Liver (tissue), 9 donors: Measurements from ENCODE around the gene SLC39A1. TPM values are rescaled to one million over a fixed set of nuclear protein-coding genes. Genes with fewer than 3 reads are reported as not detected.

Source experiments
- DNase-seq: peaks from one replicate; pipeline ENCODE4 v3.0.0-alpha.2; 2017; ENCODE audit warnings: low spot score
- H3K27ac ChIP-seq, 2 donors: one replicate each; pipeline ENCODE4 v1.7.0; 2013; ENCODE audit warnings: inconsistent platforms in 2 of 2, low read length in 2 of 2, control low read depth in 1 of 2, low read depth in 1 of 2, mild to moderate bottlenecking in 1 of 2
- H3K27me3 ChIP-seq, 4 donors: one replicate each; pipeline versions ENCODE4 v1.6.1 to v1.7.0; 2013; ENCODE audit warnings: low read length in 3 of 4, inconsistent platforms in 1 of 4, mild to moderate bottlenecking in 1 of 4, moderate library complexity in 1 of 4; ENCODE audit not compliant: control insufficient read depth in 4 of 4, insufficient read depth in 4 of 4
- H3K36me3 ChIP-seq, 4 donors: one replicate each; pipeline versions ENCODE4 v1.6.1 to v1.7.0; 2013; ENCODE audit warnings: low read length in 3 of 4, mild to moderate bottlenecking in 3 of 4, low read depth in 1 of 4, moderate library complexity in 1 of 4; ENCODE audit not compliant: control insufficient read depth in 4 of 4, insufficient read depth in 3 of 4
- H3K4me1 ChIP-seq, 4 donors: one replicate each; pipeline versions ENCODE4 v1.6.1 to v1.7.0; 2013; ENCODE audit warnings: low read length in 3 of 4, mild to moderate bottlenecking in 3 of 4, moderate library complexity in 1 of 4; ENCODE audit not compliant: control insufficient read depth in 4 of 4, insufficient read depth in 4 of 4
- H3K4me3 ChIP-seq, 3 donors: one replicate each; pipeline versions ENCODE4 v1.6.1 to v1.7.0; 2013; ENCODE audit warnings: low read length in 3 of 3, control low read depth in 1 of 3, low read depth in 1 of 3, mild to moderate bottlenecking in 1 of 3
- H3K9ac ChIP-seq, 2 donors: one replicate each; pipeline ENCODE4 v1.7.0; 2013; ENCODE audit warnings: low read length in 2 of 2, mild to moderate bottlenecking in 2 of 2, moderate library complexity in 2 of 2, control low read depth in 1 of 2, low read depth in 1 of 2
- H3K9me3 ChIP-seq, 4 donors: one replicate each; pipeline versions ENCODE4 v1.6.1 to v1.7.0; 2013; ENCODE audit warnings: low read length in 3 of 4; ENCODE audit not compliant: control insufficient read depth in 4 of 4
- ATF3 ChIP-seq: IDR thresholded peaks from 2 replicates; pipeline ENCODE4 v1.6.1; 2016; ENCODE audit warnings: antibody characterized with exemption
- FOXA1 ChIP-seq: IDR thresholded peaks from 2 replicates; pipeline ENCODE4 v1.6.1; 2016; ENCODE audit warnings: antibody characterized with exemption
- FOXA2 ChIP-seq: IDR thresholded peaks from 2 replicates; pipeline ENCODE4 v1.6.1; 2016; ENCODE audit warnings: antibody characterized with exemption
- GABPA ChIP-seq, 2 donors: IDR thresholded peaks in 1 of 2; conservative IDR thresholded peaks in 1 of 2; 2 replicates each; pipeline ENCODE4 v1.6.1; 2016; ENCODE audit warnings: antibody characterized with exemption in 2 of 2, mild to moderate bottlenecking in 1 of 2, moderate library complexity in 1 of 2
- JUND ChIP-seq, 2 donors: IDR thresholded peaks; 2 replicates each; pipeline ENCODE4 v1.6.1; 2016; ENCODE audit warnings: antibody characterized with exemption in 2 of 2
- MAX ChIP-seq: IDR thresholded peaks from 2 replicates; pipeline ENCODE4 v1.6.1; 2016; ENCODE audit warnings: antibody characterized with exemption
- NR2F2 ChIP-seq: IDR thresholded peaks from 2 replicates; pipeline ENCODE4 v1.6.1; 2016; ENCODE audit warnings: antibody characterized with exemption
- RAD21 ChIP-seq, 2 donors: IDR thresholded peaks; 2 replicates each; pipeline ENCODE4 v1.6.1; 2016; ENCODE audit warnings: antibody characterized with exemption in 2 of 2, mild to moderate bottlenecking in 2 of 2
- REST ChIP-seq: IDR thresholded peaks from 2 replicates; pipeline ENCODE4 v1.6.1; 2016; ENCODE audit warnings: antibody characterized with exemption, mild to moderate bottlenecking
- RXRA ChIP-seq, 2 donors: IDR thresholded peaks; 2 replicates each; pipeline ENCODE4 v1.6.1; 2017 to 2018; ENCODE audit warnings: antibody characterized with exemption in 2 of 2, mild to moderate bottlenecking in 1 of 2
- SP1 ChIP-seq: IDR thresholded peaks from 2 replicates; pipeline ENCODE4 v1.6.1; 2018; ENCODE audit warnings: antibody characterized with exemption, mild to moderate bottlenecking
- TAF1 ChIP-seq: conservative IDR thresholded peaks from 2 replicates; pipeline ENCODE4 v1.6.1; 2016; ENCODE audit warnings: antibody characterized with exemption, mild to moderate bottlenecking
- YY1 ChIP-seq: IDR thresholded peaks from 2 replicates; pipeline ENCODE4 v1.6.1; 2016; ENCODE audit warnings: antibody characterized with exemption, mild to moderate bottlenecking
- ZBTB33 ChIP-seq: IDR thresholded peaks from 2 replicates; pipeline ENCODE4 v1.6.1; 2016; ENCODE audit warnings: antibody characterized with exemption
- WGBS: extraction: QIAGEN DNeasy Blood & Tissue Kit; methylation state at CpG from one replicate; pipeline ENCODE4 v1.1.7; 2013; 5-methylcytosine and 5-hydroxymethylcytosine counted together
- polyA plus RNA-seq, 2 donors: library from polyadenylated mRNA; stranded (reverse) in 1 of 2; unstranded in 1 of 2; fragments of 200-250 nt in 1 of 2; fragments of >200 nt in 1 of 2; fragmentation: Nextera tagmentation in 1 of 2; extraction: Ambion mirVana in 1 of 2; gene quantifications; one replicate each; pipeline versions ENCODE4 v1.2.1 to v1.2.3, GENCODE V29; 2013 to 2015
- total RNA-seq, 2 donors: library from RNA; depleted of rRNA; stranded (reverse); fragments of >200 nt; gene quantifications; one replicate each; pipeline ENCODE4 v1.2.3, GENCODE V29; 2014
- donor health status: healthy.
- donor health status: healthy.
- donor health status: healthy.
- donor health status: healthy.
- donor health status: healthy.

The SLC39A1 gene
- total and polyA plus RNA-seq, 4 donors, result 38.8 to 70.3 (median 54.6) TPM

GRCh38 chr1:153926405-153926804 is 36.9 kb downstream of the SLC39A1 start:
- H3K27ac ChIP-seq, result no peak overlapping the region
- WGBS, result 86% methylated on average over 4 of the region's 4 CpGs
- no peak for TF ChIP-seq NR2F2
- no peak for TF ChIP-seq FOXA2
- TF ChIP-seq REST, result no peak
- TF ChIP-seq ZBTB33, result no peak
- no peak for TF ChIP-seq RXRA (IDR thresholded peaks at IDR 0.05)
- TF ChIP-seq RAD21 (IDR thresholded peaks at IDR 0.05), result no peak
- TF ChIP-seq TAF1, result no peak
- TF ChIP-seq YY1, result no peak
- TF ChIP-seq MAX, result no peak
- no peak for TF ChIP-seq GABPA (IDR thresholded peaks at IDR 0.05 in 1 of 2, conservative IDR thresholded peaks at IDR 0.05 in 1 of 2)

GRCh38 chr1:153922972-153923925 is 40.1 kb downstream of the SLC39A1 start, which contains the start of gene GATAD2B:
GATAD2B (minus strand) TSS chr1:153922972; CDS start chr1:153828347, 94,625 bp downstream.
- Histone ChIP-seq H3K27ac (peak within 1 kb of the TSS; percentile 77 to 86), H3K4me3 (peak within 1 kb of the TSS; percentile 83 to 99 (median 98)), H3K9ac (peak within 1 kb of the TSS; percentile 80 to 97), H3K4me1 (peaks cover 13 to 32% (median 28%) of the 10 kb centered on the region in 4 donors), H3K36me3 (peaks cover 0 to 3% (median under 1%) of the 10 kb centered on the region in 4 donors), H3K9me3 (no peaks in the 10 kb centered on the region), H3K27me3 (no peaks in the 10 kb centered on the region)
- WGBS, result under 1% methylated on average over 53 of the region's 53 CpGs
- DNase-seq, result peak; percentile 97
- TF ChIP-seq MAX, result peak; percentile 51
- TF ChIP-seq YY1, result peak; percentile 93
- peak in 1 of 2 donors; percentile 14 for TF ChIP-seq JUND (IDR thresholded peaks at IDR 0.05)
- peak; percentile 70 for TF ChIP-seq TAF1
- peak; percentile 45 to 50 for TF ChIP-seq RAD21 (IDR thresholded peaks at IDR 0.05)
- peak; percentile 90 for TF ChIP-seq ZBTB33
- no peak for TF ChIP-seq FOXA2
- peak; percentile 26 to 66 for TF ChIP-seq GABPA (IDR thresholded peaks at IDR 0.05 in 1 of 2, conservative IDR thresholded peaks at IDR 0.05 in 1 of 2)
- TF ChIP-seq REST, result peak; percentile 67
- TF ChIP-seq SP1, result peak; percentile 95
- TF ChIP-seq RXRA (IDR thresholded peaks at IDR 0.05), result peak; percentile 52 to 65
- peak; percentile 4 for TF ChIP-seq FOXA1
- TF ChIP-seq ATF3, result no peak

More at GRCh38 chr1:153926405-153926804, 36.9 kb downstream of the SLC39A1 start:
- no peak overlapping the region for H3K4me3 ChIP-seq
- H3K27me3 ChIP-seq, result no peaks in the 10 kb centered on the region
- H3K36me3 ChIP-seq, result peaks cover 2 to 16% (median 9%) of the 10 kb centered on the region in 4 donors
- H3K9me3 ChIP-seq, result no peaks in the 10 kb centered on the region
- DNase-seq, result no peak
- no peak overlapping the region for H3K9ac ChIP-seq
- peaks cover 8 to 14% (median 11%) of the 10 kb centered on the region in 4 donors for H3K4me1 ChIP-seq
